ENCODE measurements around the gene FASN. TPM values are rescaled to one million over a fixed set of nuclear protein-coding genes. Genes with fewer than 3 reads are reported as not detected.

Gene FASN
- total and polyA plus RNA-seq, 2 donors (not counting 3 experiments of a cell fraction or from before 2014, with no cell fraction given): 101 to 360 TPM

DNA sequence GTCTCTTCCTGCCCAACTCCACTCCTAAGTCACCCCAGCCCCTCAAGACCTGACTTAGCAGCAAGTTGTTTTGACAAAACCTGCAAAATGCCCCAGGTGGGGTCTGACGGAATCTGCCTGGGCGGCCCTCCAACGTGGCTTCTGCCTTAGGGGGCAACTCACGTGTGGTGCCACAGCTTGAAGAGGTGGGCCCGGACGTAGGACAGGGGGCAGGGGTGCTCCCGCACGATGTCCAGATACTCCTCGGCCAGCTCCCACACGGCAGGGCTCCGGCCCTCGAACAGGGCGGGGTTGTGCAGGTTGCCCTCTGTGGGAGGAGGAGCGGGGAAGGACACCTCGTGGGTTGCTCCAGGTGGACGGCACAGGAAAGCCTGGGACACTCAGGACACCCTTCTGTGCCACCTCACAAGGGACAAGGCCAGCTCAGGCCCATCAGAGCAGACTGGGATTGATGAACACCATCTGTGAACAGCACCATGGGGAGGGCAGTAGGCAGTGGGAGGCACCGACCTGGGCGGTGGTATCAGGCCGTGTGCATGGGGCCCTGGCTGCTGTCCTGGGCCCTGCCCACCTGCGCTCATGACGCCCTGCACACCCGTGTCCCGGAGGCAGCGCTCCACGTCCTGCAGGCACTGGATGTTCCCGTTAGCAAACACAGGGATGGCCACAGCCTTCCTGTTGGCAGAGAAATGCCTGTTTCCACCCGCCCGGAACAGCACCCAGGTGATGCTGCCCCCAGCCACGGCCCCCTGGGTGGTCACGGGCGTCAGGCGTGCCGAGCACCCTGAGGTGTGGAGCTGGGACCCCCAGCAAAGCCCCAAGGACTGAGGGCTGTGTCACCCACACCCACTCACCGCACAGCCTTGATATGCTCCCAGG lies 36.8 kb downstream of the FASN start:
- Histone ChIP-seq H2AFZ (ENCODE audit: low read depth, low read length) (no peak overlapping the region), H3K9me1 (replicated peaks; ENCODE audit: control insufficient read depth, extremely low read depth, insufficient read depth, low read length) (no peaks in the 10 kb centered on the region), H3K4me2 (ENCODE audit: insufficient read depth, low read length) (no peak overlapping the region), H3K9ac (replicated peaks; ENCODE audit: extremely low read depth, insufficient read depth, low read length) (no peak overlapping the region), H3K36me3 (ENCODE audit: control insufficient read depth in 2 of 2, extremely low read depth in 1 of 2, insufficient read depth in 2 of 2, low read length in 2 of 2) (peaks cover 3 to 42% of the 10 kb centered on the region in 2 experiments), H3K4me3 (replicated peaks in 1 of 3; ENCODE audit: insufficient read depth in 1 of 3, low read depth in 1 of 3, low read length in 3 of 3) (no peak overlapping the region), H4K20me1 (replicated peaks; ENCODE audit: control insufficient read depth, extremely low read depth, insufficient read depth, low read length) (no peaks in the 10 kb centered on the region), H3K4me1 (ENCODE audit: control insufficient read depth, extremely low read depth, insufficient read depth, low read length) (peaks cover 15% of the 10 kb centered on the region), H3K79me2 (ENCODE audit: control insufficient read depth, insufficient read depth, low read length) (peaks cover 14% of the 10 kb centered on the region), H3K27me3 (ENCODE audit: control insufficient read depth in 2 of 2, insufficient read depth in 2 of 2, low read length in 2 of 2) (no peaks in the 10 kb centered on the region), H3K27ac (ENCODE audit: insufficient read depth, low read depth, low read length) (no peak overlapping the region), H3K9me3 (replicated peaks; ENCODE audit: control insufficient read depth, insufficient read depth, low read length) (no peaks in the 10 kb centered on the region)
- intact Hi-C loops (cut with micrococcal nuclease): no loop called here
- dilution Hi-C loops (cut with MboI; ENCODE audit: extremely low pct_ligation_motif_present, low sequenced_read_pairs): no loop called here
- no peak for TF ChIP-seq EZH2 (IDR thresholded peaks at IDR 0.05; ENCODE audit: borderline replicate concordance, low read depth, low read length, severe bottlenecking)
- no peak for TF ChIP-seq MYC (IDR thresholded peaks at IDR 0.05; ENCODE audit: low read depth, low read length)
- TF ChIP-seq POLR2A (IDR thresholded peaks at IDR 0.05; ENCODE audit: low read depth, low read length): no peak
- TF ChIP-seq, protein P1, sequence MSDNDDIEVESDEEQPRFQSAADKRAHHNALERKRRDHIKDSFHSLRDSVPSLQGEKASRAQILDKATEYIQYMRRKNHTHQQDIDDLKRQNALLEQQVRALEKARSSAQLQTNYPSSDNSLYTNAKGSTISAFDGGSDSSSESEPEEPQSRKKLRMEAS (IDR thresholded peaks at IDR 0.05; ENCODE audit: insufficient read depth, insufficient read length): no peak
- TF ChIP-seq, protein P2, sequence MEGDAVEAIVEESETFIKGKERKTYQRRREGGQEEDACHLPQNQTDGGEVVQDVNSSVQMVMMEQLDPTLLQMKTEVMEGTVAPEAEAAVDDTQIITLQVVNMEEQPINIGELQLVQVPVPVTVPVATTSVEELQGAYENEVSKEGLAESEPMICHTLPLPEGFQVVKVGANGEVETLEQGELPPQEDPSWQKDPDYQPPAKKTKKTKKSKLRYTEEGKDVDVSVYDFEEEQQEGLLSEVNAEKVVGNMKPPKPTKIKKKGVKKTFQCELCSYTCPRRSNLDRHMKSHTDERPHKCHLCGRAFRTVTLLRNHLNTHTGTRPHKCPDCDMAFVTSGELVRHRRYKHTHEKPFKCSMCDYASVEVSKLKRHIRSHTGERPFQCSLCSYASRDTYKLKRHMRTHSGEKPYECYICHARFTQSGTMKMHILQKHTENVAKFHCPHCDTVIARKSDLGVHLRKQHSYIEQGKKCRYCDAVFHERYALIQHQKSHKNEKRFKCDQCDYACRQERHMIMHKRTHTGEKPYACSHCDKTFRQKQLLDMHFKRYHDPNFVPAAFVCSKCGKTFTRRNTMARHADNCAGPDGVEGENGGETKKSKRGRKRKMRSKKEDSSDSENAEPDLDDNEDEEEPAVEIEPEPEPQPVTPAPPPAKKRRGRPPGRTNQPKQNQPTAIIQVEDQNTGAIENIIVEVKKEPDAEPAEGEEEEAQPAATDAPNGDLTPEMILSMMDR (IDR thresholded peaks at IDR 0.05; ENCODE audit: extremely low read depth in 1 of 2, insufficient read depth in 1 of 2, low read depth in 1 of 2, low read length in 2 of 2): no peak
- FAIRE-seq (no peak), DNase-seq (ENCODE audit: low read depth, low spot score) (no peak)
- POLR2A ChIA-PET: no interaction called here
- CTCF ChIA-PET: no interaction called here
- no TSS peak for BruUV-seq (replicated peaks)
